GM12878 (cell line): ENCODE data around the gene ZNF101. TPM values are rescaled to one million over a fixed set of nuclear protein-coding genes. Genes with fewer than 3 reads are reported as not detected.

Experiments
- ATF2 ChIP-seq: IDR thresholded peaks from 2 replicates; pipeline ENCODE4 v1.6.1; 2012; ENCODE audit warnings: low read length, inconsistent platforms
- CBFB ChIP-seq: IDR thresholded peaks from 2 replicates; pipeline ENCODE4 v1.6.1; 2016; ENCODE audit warnings: antibody characterized with exemption, low read depth
- ELK1 ChIP-seq: IDR thresholded peaks from 2 replicates; pipeline ENCODE4 v1.6.1; 2012; ENCODE audit warnings: low read depth, low read length, improper control_type of control experiment
- EP300 ChIP-seq, 2 experiments: fragments of 150-350 bp in 1 of 2; IDR thresholded peaks; 2 replicates each; pipeline ENCODE4 v1.6.1; 2011 to 2012; ENCODE audit warnings: low read depth in 2 of 2, low read length in 2 of 2, borderline replicate concordance in 1 of 2, improper control_type of control experiment in 1 of 2, inconsistent platforms in 1 of 2; ENCODE audit not compliant: control insufficient read depth in 1 of 2
- EZH2 ChIP-seq: IDR thresholded peaks from 2 replicates; pipeline ENCODE4 v1.6.1; 2012; ENCODE audit warnings: low read depth, mild to moderate bottlenecking, control low read depth, inconsistent platforms, low read length, borderline replicate concordance; ENCODE audit not compliant: control insufficient read depth
- IKZF1 ChIP-seq: fragments of 450-650 bp; conservative IDR thresholded peaks from 2 replicates; pipeline ENCODE4 v1.6.1; 2017; ENCODE audit warnings: antibody characterized with exemption, mild to moderate bottlenecking
- MLLT1 ChIP-seq: fragments of 450-650 bp; IDR thresholded peaks from 2 replicates; pipeline ENCODE4 v1.6.1; 2016; ENCODE audit warnings: mild to moderate bottlenecking
- MTA3 ChIP-seq: IDR thresholded peaks from 2 replicates; pipeline ENCODE4 v1.6.1; 2012; ENCODE audit warnings: low read length, inconsistent platforms, borderline replicate concordance
- MYC ChIP-seq: IDR thresholded peaks from 2 replicates; pipeline ENCODE4 v1.6.1; 2011; ENCODE audit warnings: mild to moderate bottlenecking, low read length, moderate library complexity, inconsistent platforms; ENCODE audit not compliant: insufficient read depth, insufficient replicate concordance, insufficient read length, severe bottlenecking
- NBN ChIP-seq: fragments of 450-650 bp; IDR thresholded peaks from 2 replicates; pipeline ENCODE4 v1.6.1; 2016
- NFYA ChIP-seq: IDR thresholded peaks from 2 replicates; pipeline ENCODE4 v1.6.1; 2011; ENCODE audit warnings: low read depth, mild to moderate bottlenecking, low read length, improper control_type of control experiment, borderline replicate concordance
- NFYB ChIP-seq: IDR thresholded peaks from 2 replicates; pipeline ENCODE4 v1.6.1; 2011; ENCODE audit warnings: low read depth, mild to moderate bottlenecking, low read length, improper control_type of control experiment, moderate library complexity; ENCODE audit not compliant: insufficient read depth
- RB1 ChIP-seq: fragments of 450-650 bp; formaldehyde crosslinking; IDR thresholded peaks from 2 replicates; pipeline ENCODE4 v1.6.1; 2017; ENCODE audit warnings: mild to moderate bottlenecking, borderline replicate concordance
- RELA ChIP-seq: fragments of 450-650 bp; IDR thresholded peaks from 2 replicates; pipeline ENCODE4 v1.8.0; 2014; ENCODE audit warnings: borderline replicate concordance; ENCODE audit not compliant: partially characterized antibody
- SMAD1 ChIP-seq: fragments of 450-650 bp; IDR thresholded peaks from 2 replicates; pipeline ENCODE4 v1.6.1; 2018; ENCODE audit warnings: mild to moderate bottlenecking, low read depth; ENCODE audit not compliant: partially characterized antibody
- SREBF2 ChIP-seq: IDR thresholded peaks from 2 replicates; pipeline ENCODE4 v1.6.1; 2012; ENCODE audit warnings: mild to moderate bottlenecking, low read length
- STAT3 ChIP-seq: IDR thresholded peaks from 2 replicates; pipeline ENCODE4 v1.6.1; 2011; ENCODE audit warnings: low read depth, low read length, improper control_type of control experiment
- TBL1XR1 ChIP-seq: IDR thresholded peaks from 2 replicates; pipeline ENCODE4 v1.6.1; 2012; ENCODE audit warnings: low read depth, low read length, improper control_type of control experiment
- WRNIP1 ChIP-seq: IDR thresholded peaks from 2 replicates; pipeline ENCODE4 v1.6.1; 2011; ENCODE audit warnings: low read depth, low read length, improper control_type of control experiment, borderline replicate concordance
- ZBTB4 ChIP-seq: fragments of 450-650 bp; formaldehyde crosslinking; IDR thresholded peaks from 2 replicates; pipeline ENCODE4 v1.4.0; 2022; ENCODE audit warnings: mild to moderate bottlenecking, moderate library complexity
- ZNF207 ChIP-seq: fragments of 450-650 bp; IDR thresholded peaks from 2 replicates; pipeline ENCODE4 v1.6.1; 2014; ENCODE audit warnings: antibody characterized with exemption, mild to moderate bottlenecking, borderline replicate concordance
- ZNF622 ChIP-seq: fragments of 450-650 bp; IDR thresholded peaks from 2 replicates; pipeline ENCODE4 v1.6.1; 2017; ENCODE audit warnings: mild to moderate bottlenecking, inconsistent platforms
- polyA plus RNA-seq, 11 experiments: library from polyadenylated mRNA; depleted of rRNA in 4 of 11; unstranded in 6 of 11; stranded (reverse) in 5 of 11; fragments of >200 nt; fragmentation: Nextera tagmentation in 4 of 11; fragmentation: Illumina TruSeq in 1 of 11; extraction: Ambion mirVana in 4 of 11; extraction: Trizol in 1 of 11; gene quantifications; 1 replicate in 1 of 11; 2 replicates in 10 of 11; pipeline versions ENCODE4 v1.2.1 to v1.2.3, GENCODE V29; 2011 to 2016; ENCODE audit warnings: inconsistent platforms in 2 of 11, missing spikeins in 2 of 11, low read depth in 1 of 11
- total RNA-seq, 4 experiments: library from RNA; depleted of rRNA in 3 of 4; stranded (reverse); fragments of >200 nt in 3 of 4; fragmentation: Illumina TruSeq in 1 of 4; extraction: Trizol in 1 of 4; gene quantifications; 2 replicates each; pipeline versions ENCODE4 v1.2.1 to v1.2.3, GENCODE V29; 2013 to 2021

Gene ZNF101
- total and polyA plus RNA-seq, 10 of the 15 experiments (the other 5 are each of a cell fraction or from before 2014, with no cell fraction given): 15.2 to 40.5 (median 19.8) TPM

- TF ChIP-seq ZBTB4: no peak
- no peak for TF ChIP-seq MLLT1
- no peak for TF ChIP-seq SREBF2
- TF ChIP-seq SMAD1: no peak
- no peak for TF ChIP-seq WRNIP1
- TF ChIP-seq ELK1: no peak
- no peak for TF ChIP-seq ZNF622
- TF ChIP-seq EZH2: no peak
- no peak for TF ChIP-seq NFYB
- no peak for TF ChIP-seq NFYA
- 0 out of 2 replicates have a peak, but pooled peaks have one; percentile 17 for TF ChIP-seq RB1
- TF ChIP-seq ATF2: no peak
- peak; percentile 29 for TF ChIP-seq MYC
- TF ChIP-seq NBN: 0 out of 2 replicates have a peak, but pooled peaks have one; percentile 7
- TF ChIP-seq ZNF207: no peak
- peak; percentile 66 for TF ChIP-seq IKZF1
- TF ChIP-seq MTA3: 0 out of 2 replicates have a peak, but pooled peaks have one; percentile 46
- no peak for TF ChIP-seq STAT3
- no peak for TF ChIP-seq CBFB
- TF ChIP-seq TBL1XR1: no peak
- TF ChIP-seq RELA: no peak
- no peak for TF ChIP-seq EP300 (IDR thresholded peaks at IDR 0.05; ENCODE audit: borderline replicate concordance in 1 of 2, control insufficient read depth in 1 of 2, low read depth in 2 of 2, low read length in 2 of 2)
These were observed 40.8 kb upstream of the ZNF101 start, which contains the start of gene LPAR2 (continued) for GRCh38 chr19:19627621-19628500.
